HUDEP-2 (cell line): ENCODE measurements around the gene HIF3A.
"Not testable (repeated sequence)": the region's sequence is repeated elsewhere in the genome, so short reads cannot be mapped to it uniquely, and the experiment has no call there.

Source experiments
- DNase-seq, 76 experiments: peaks; one replicate each; lab custom pipeline; 2025; ENCODE audit not compliant: unreplicated experiment in 76 of 76; lab: John Stamatoyannopoulos, UW

HIF3A gene

DNA sequence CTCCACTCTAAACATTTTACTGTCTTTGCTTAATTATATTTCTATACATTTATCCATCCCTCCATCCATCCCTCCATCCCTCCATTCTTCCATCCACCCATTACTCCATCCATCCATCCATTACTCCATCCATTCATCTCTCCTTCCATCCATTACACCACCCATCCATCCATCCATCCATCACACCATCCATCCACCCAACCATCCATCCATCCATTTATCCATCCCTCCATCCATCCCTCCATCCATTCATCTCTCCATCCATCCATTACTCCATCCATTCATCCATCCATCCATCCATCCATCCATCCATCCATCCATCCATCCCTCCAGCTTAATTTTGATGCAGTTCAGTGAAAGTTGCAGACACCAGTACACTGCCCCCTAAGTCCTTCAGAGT, 5.0 kb upstream of the HIF3A start:
- no peak for DNase-seq

DNA sequence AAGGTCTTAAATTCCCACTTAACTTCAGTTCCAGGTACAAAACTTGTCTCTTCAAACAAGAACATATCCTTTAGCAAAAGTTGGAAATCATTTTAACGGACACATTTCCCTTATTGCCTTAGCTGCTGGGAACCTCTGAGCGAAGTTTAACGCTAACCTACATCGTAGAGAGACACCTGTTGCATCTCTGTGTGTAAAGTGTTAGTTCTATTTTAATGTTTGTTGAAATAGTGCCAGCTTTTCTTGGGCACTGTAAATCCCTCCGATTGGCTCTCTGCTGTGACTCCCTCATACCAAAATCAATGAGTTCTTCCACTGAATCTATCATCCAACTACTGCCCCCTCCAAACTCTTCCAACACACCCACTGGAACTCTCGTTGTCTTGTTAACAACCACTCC, 2.3 kb upstream of the HIF3A start:
- DNase-seq: no peak

DNA sequence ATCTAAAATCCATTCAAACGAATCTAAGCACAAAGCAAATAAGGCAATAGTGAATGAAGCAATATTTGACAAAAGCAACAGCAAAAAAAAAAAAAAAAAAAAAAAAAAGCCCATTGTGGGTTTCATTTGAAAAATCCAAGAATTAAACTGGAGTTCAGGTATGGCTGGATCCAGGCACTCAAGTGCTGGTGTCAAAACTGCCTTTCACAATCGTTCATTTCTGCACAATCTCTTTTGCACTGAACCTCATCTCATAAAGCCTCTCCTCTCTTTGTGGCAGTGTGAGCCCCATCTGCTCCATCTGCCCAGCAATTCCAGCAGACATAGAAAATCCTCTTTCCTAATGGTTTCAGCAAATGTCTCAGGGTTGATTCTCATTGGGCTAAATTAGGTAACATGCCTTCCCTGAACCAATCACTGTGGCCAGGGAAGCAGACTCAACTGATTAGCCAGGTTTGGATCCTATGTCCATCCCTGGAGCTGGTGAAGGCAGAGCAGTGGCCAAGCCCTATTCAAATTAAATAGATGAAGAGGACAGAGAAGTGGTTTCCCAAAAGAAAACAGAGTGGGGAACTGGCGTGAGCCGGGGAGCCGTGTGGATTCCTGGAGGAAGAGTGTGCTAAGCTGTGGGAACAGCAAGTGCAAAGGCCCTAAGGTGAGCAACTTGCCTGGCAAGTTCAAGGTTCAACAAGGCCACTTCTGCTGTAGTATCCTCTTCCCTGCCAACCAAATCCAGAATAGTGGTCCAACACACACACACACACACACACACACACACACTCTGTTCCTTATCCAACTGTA, 1.2 kb upstream of the HIF3A start:
- DNase-seq: no peak

DNA sequence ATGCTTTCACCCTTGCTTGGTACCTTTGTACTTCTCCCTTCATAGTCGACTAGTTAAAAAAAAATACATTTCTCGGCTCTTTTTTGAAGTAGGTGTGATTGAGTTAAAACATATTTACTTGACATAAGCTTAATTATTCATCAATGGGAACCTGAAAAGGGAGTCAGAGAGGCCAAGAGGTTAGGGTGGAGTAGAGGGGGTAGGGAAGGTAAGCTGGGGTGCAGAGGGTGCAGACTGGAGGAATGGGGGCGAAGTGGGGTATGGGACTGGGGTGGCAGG, 701 bp upstream of the HIF3A start:
- DNase-seq: no peak

DNA sequence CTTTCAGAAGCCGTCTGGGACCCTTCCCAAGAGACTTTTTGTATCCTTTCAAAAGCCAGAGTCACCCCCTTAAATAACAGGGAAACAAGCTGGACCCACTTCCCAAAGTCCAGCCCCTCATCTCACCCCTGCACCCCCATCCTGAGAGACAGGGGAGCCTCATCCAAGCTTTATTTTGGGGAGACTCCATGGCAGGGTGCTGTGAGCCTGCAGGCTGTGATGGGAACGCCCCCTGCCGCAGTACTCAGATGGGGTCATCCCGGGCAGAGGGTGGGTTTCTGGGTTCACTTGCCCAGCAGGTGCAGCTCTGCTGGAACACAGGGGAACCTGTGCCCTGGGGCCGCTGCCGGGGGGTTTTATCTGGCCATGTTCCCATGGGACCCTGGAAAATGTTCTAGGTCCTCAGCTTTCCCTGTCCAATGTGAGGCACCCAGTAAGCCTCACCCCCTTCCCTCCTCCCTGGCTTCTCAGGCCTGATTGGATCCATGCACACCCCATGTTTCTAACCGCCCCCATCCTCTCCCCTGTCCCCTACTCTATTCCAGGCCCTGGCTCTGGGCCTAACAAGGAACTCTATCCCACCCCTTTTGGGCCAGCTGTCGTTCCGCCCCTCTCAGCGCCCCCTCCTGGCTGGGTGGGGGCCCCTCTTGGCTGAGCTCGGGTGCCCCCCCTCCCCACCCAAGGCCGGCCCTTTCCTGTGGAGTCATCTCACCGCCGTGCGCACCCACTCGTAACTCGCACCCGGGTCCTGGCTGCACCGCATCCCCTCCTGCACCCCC, 1.0 kb downstream of the HIF3A start:
- DNase-seq: no peak

DNA sequence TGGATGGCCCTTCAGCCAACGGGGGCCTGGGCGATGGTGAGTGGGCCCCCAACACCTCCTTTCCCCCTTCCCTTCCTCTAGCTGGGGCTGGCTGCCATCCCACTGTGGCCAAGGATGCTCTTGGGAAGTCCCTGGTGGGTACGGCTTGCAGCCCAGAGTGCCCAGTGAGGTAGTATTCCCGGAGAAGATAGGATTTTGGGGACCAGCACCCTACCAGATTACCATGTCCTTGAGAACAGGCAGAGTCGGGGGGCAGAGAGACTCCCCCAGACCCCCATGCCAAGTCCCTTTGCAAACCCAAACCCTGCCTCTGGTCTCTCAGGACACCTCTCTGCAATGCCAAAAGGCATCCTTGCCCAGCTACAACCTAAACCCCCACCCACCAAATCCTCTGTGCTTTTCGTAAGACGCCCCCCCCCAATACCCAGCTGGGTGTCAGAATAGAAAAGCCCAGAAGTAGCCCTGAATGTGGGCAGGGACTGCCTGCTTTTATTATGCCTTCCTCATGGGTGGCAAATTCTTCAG, 1.7 kb downstream of the HIF3A start:
- no peak for DNase-seq

DNA sequence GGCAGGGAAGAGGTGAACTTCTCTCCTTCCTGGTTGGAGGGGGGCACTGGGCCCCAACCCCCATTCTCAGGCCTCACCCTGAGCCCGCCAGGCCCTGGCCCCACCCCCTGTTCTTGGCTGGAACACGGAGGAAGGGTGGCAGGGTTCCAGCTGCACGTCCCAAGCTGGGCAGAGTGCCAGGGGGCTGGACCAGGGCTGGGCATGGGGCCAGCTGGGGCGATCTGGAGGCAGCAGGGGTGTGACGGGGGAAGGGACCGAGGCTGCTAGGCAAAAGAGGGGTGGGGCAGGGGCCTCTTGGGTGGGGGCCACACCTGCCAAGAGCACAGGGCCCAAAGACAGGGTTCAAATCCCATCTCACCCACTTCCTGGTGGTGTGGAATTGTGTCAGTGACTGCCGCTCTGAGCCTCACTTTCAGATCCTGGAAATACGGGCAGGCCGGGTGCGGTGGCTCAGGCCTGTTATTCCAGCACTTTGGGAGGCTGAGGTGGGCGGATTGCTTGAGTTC, 2.2 kb downstream of the HIF3A start:
- DNase-seq: peak in 75 of 76 experiments; percentile 58 to 100 (median 97)

DNA sequence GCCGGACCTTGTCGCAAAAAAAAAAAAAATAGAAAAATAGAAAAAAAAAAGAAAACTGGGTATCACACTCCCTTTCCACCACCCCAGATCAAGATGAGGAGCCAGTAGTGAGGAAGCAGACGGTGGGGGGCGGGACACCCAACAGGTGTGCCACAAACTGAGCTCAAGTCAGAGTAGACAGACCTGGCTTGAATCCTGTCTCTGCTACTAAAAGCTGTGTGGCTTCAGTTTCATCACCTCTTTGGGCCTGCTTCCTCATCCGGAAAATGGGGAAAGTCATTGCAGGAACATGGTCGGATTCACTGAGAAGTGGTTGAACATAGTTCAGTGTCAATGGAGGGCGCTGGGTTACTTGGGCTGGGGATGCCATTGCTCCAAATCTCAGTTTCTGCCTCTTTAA, 2.9 kb downstream of the HIF3A start:
- no peak for DNase-seq

DNA sequence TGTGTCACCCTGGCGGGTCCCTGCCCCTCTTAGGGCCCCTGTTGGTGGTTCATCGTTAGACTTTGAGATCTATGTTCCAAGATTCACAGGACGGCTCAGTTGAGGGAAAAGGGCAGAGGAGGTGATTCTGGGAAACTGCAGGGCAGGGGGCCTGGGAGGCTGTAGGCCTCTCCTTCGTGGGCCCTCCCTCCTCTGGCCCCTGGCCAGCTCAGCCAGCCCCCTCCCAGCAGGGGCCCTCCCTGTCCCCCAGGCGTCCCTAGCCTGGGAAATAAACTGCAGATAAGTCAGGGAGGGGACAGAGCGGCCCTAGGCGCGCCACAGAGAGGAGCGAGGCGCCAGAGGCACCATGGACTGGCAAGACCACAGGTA, 6.5 kb downstream of the HIF3A start:
- DNase-seq: no peak

DNA sequence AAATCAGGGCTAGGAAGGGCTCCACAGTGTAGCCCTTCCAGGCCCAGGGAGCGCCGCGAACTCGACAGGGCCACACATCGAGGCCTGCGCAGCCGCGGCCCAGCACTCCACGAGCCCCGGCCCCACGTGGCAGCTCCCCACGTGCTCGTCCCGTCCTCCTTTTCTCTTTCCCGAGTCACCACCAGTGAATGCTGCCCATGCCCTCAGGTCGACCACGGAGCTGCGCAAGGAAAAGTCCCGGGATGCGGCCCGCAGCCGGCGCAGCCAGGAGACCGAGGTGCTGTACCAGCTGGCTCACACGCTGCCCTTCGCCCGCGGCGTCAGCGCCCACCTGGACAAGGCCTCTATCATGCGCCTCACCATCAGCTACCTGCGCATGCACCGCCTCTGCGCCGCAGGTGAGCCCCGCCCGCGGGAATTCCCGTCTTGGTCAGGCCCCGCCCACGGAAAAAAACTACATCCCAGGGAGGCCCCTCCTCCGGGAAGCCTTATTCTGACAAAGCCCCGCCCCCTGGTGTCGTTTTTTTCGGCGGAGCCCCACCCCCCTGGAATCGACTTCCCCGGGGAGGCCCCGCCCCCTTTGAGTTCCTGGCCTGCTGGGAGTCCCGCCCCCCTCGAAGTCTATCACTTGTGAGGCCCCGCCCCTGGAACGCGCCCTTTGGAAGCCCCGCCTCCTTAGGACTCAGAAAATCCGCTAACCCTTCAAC, 7.0 kb downstream of the HIF3A start:
- peak in 18 of 76 experiments; percentile 7 to 41 (median 18) for DNase-seq

DNA sequence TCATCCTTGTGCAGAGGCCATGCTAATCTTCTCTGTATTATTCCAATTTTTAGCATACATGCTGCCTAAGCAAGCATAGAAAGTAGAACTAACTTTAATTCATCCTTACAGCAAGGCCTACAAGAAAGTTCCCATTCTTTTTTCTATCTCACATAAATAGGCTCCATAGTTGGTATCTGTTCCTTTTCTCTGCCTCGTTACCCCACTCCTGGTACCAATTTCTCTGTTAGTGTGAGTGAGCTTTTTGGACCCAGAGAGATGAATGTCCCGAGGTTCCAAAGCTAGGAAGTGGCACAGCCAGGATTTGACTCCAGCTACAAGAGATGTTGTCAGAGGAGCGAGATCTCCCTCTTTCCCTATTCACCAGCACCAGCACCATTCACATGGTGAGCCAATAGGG, 9.7 kb downstream of the HIF3A start:
- no peak for DNase-seq

DNA sequence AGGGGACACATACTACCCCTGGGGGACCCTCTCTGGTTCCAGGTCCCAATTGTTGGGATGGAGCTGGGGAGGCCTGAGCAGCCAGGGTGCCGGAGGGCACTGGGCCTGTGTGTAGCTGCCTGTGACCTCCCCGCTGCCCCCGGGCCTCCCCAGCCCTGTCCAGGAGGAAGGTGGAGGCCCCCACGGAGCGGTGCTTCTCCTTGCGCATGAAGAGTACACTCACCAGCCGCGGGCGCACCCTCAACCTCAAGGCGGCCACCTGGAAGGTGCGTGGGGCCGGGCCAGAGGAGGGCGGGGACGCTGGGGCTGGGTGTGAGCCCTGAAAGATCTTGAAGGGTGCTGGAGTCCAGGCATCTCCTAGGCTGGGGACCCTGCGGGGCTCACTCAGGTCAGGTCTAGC, 11.7 kb downstream of the HIF3A start:
- DNase-seq: no peak

DNA sequence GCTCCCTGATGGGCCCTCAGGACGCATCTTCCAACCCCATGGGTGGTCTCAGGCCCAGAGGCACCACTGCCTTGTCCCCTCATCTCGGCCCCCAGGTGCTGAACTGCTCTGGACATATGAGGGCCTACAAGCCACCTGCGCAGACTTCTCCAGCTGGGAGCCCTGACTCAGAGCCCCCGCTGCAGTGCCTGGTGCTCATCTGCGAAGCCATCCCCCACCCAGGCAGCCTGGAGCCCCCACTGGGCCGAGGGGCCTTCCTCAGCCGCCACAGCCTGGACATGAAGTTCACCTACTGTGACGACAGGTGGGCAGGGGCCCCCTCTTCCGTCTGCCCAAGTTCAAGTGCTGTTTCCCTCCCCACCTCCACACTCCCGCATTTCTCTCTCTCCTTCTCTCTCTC, 12.2 kb downstream of the HIF3A start:
- DNase-seq: no peak

DNA sequence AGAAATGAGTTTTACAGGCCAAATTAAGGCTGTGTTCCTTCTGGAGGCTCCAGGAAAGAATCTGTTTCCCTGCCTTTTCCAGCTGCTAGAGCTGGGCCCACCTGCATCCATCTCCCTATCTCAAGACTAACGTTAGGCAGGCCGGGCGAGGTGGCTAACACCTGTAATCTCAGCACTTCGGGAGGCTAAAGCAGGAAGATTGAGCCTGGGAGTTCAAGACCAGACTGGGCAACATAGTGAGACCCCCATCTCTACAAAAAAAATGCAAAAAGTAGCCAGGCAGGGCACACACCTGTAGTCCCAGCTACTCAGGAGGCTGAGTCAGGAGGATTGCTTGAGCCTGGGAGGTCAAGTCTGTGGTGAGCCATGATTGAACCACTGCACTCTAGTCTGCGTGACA, 14.6 kb downstream of the HIF3A start:
- no peak for DNase-seq

DNA sequence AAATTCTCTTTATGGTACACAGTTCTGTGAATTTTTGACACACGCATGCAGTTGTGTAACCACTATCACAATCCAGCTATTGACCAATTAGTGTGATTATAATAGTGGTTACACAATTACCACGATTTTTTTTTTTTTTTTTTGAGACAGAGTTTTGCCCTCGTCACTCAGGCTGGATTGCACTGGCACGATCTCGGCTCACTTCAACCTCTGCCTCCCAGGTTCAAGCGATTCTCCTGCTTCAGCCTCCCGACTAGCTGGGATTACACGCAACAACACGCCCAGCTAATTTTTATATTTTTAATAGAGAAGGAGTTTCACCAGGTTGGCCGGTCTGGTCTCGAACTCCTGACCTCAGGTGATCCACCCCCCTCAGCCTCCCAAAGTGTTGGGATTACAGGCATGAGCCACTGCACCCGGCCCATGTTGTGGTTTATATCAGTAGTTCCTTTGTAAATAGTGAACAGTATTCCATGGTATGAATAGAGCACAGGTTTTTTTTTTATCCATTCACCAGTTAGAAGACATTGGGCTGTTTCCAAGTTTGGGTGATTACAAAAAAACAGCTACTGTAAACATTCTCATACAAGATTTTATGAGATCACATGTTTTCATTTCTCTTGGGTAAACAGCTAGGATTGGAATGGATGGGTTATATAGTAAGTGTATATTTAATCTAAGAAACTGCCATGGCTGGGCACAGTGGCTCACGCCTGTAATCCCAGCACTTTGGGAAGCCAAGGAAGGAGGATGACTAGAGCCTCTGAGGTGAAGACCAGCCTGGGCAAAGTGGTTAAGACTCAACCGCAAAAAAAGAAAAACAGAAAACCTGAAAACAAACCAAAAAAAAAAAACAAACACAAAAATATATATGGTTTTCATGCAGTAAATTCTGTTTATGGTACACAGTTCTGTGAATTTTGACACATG, 17.0 kb downstream of the HIF3A start:
- DNase-seq: not testable (repeated sequence)

DNA sequence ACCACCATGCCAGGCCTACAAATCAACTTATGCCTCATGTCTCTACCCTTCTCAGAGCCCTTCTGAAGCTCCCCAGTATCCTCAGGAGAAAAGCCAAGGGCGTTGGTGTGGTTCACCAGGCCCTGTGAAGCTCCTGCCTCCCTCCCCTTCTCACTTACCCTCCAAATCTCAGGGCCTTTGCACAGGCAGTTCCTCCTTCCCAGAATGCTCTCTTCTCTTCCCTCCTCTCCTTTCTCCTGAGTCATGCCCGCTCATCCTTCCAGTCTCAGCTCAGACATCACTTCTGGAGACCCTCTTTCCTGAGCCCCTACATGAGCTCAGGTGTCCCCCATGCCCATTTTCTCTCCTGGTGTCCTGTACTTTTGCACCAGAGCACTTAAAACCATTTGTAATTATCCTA, 20.5 kb downstream of the HIF3A start:
- DNase-seq: no peak

DNA sequence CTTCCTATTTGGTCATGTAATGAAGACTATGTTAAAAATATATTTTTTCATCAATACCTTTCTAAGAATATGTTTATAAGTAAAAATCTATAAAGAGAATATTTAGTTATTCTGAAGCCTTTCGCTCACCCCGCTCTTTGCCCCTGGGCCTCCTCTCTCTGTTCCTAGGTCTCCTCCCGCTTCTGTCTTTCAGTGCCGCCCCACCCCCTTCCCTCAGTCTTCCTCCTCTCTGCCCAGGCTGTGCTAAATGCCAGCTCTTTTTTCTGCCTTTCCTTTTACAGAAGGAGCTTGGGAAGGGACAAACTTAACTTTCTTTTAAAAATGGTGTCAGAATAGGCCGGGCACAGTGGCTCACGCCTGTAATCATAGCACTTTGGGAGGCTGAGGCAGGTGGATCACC, 22.8 kb downstream of the HIF3A start:
- DNase-seq: no peak

DNA sequence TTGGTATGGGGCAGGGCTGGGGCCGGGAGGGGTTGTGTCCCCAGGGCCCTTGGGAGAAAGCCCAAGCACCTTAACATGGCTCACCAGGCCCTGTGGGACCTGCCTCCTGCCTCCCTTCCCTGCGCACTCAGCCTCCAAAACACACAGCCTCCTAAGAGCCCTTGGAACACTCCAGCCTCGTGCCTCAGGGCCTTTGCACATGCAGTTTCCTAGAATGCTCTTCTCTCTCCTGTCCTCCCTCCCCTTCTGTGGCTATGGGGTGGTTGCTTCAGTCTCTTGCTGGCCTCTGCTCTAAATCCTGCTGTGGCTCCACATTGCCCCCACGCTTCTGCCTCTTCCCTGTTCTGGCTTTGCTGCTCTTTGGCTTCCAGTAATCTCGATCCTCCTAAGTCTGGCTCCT, 23.7 kb downstream of the HIF3A start:
- DNase-seq: no peak

DNA sequence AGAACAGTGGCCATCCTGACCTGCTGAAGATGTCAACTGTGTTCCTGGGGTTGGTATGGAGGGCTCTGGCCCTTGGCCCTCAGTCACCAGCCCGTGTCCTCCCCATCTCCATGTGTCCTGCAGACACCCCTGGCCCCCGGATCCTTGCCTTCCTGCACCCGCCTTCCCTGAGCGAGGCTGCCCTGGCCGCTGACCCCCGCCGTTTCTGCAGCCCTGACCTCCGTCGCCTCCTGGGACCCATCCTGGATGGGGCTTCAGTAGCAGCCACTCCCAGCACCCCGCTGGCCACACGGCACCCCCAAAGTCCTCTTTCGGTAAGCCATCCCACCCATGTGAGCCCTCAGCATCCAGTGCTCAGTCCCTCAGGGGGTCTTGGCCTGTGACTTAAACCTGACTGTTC, 24.8 kb downstream of the HIF3A start:
- DNase-seq: no peak

DNA sequence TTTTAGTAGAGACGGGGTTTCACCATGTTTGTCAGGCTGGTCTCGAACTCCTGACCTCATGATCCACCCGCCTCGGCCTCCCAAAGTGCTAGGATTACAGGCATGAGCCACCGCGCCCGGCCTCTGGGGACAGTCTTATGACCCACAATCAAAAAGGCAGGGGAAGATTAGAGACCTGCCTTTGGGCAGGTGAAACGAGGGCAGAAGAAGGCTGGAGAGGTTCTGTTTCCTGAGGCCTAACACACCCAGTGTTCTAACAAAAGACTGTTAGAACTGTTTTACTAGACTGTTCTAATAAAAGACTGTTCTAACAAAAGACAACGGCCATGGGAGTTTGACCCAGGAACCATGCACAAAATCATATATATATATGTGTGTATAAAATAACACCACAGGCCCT, 26.4 kb downstream of the HIF3A start:
- not testable (repeated sequence) for DNase-seq
